GM12865 (cell line): Measurements from ENCODE around the gene B4GALT1.

Experiments
- DNase-seq: peaks from one replicate; pipeline ENCODE4 v3.0.0; 2010; ENCODE audit warnings: low read depth
- H3K4me3 ChIP-seq: 2 replicates; pipeline ENCODE4 v1.5.1; 2011; ENCODE audit warnings: mild to moderate bottlenecking, low read depth, low read length, control low read depth
- CTCF ChIP-seq: IDR thresholded peaks from 2 replicates; pipeline ENCODE4 v1.5.1; 2011; ENCODE audit warnings: low read length, control low read depth, low read depth, inconsistent platforms; ENCODE audit not compliant: insufficient read depth; ENCODE audit errors: missing control alignments

Gene B4GALT1

GRCh38 chr9:33198165-33198564 is 31.0 kb upstream of the B4GALT1 start:
- no peak for TF ChIP-seq CTCF
- no peak overlapping the region for H3K4me3 ChIP-seq
- DNase-seq = no peak

- DNase-seq = peak; percentile 10
- no peak overlapping the region for H3K4me3 ChIP-seq
- TF ChIP-seq CTCF = no peak
Measured at GRCh38 chr9:33197279-33198152, 30.4 kb upstream of the B4GALT1 start.

- TF ChIP-seq CTCF = no peak
- no peak for DNase-seq
- no peak overlapping the region for H3K4me3 ChIP-seq
Measured at GRCh38 chr9:33196736-33197135, 29.6 kb upstream of the B4GALT1 start.

GRCh38 chr9:33193818-33194217 is 26.7 kb upstream of the B4GALT1 start:
- H3K4me3 ChIP-seq = no peak overlapping the region
- no peak for DNase-seq
- no peak for TF ChIP-seq CTCF

- no peak for DNase-seq
- H3K4me3 ChIP-seq = no peak overlapping the region
- no peak for TF ChIP-seq CTCF
Measured at GRCh38 chr9:33192493-33193255, 25.5 kb upstream of the B4GALT1 start.

- TF ChIP-seq CTCF = no peak
- DNase-seq = no peak
- H3K4me3 ChIP-seq = no peak overlapping the region
Measured at GRCh38 chr9:33190021-33190705, 23.0 kb upstream of the B4GALT1 start.
